Fibroblast of lung (primary cell): ENCODE results near the gene CCNB1. TPM values are rescaled to one million over a fixed set of nuclear protein-coding genes. Genes with fewer than 3 reads are reported as not detected.

ENCODE experiments used
- DNase-seq, 2 donors: peaks; one replicate each; pipeline versions ENCODE4 v3.0.0 to v3.0.0-alpha.2; 2010; ENCODE audit warnings: low read depth in 2 of 2
- H2AFZ ChIP-seq: 2 replicates; pipeline ENCODE4 v1.5.1; 2012; ENCODE audit warnings: low read length, control low read depth, inconsistent platforms
- H3K27ac ChIP-seq: 2 replicates; pipeline ENCODE4 v1.5.1; 2011; ENCODE audit warnings: low read length, control low read depth; ENCODE audit not compliant: insufficient read depth
- H3K27me3 ChIP-seq: 2 replicates; pipeline ENCODE4 v1.5.1; 2011; ENCODE audit warnings: mild to moderate bottlenecking, low read length; ENCODE audit not compliant: control insufficient read depth, insufficient read depth
- H3K36me3 ChIP-seq: 2 replicates; pipeline ENCODE4 v1.5.1; 2011; ENCODE audit warnings: low read length; ENCODE audit not compliant: control insufficient read depth, insufficient read depth
- H3K4me1 ChIP-seq: 2 replicates; pipeline ENCODE4 v1.5.1; 2011; ENCODE audit warnings: low read length; ENCODE audit not compliant: control insufficient read depth, insufficient read depth; ENCODE audit errors: extremely low read depth
- H3K4me2 ChIP-seq: 2 replicates; pipeline ENCODE4 v1.5.1; 2011; ENCODE audit warnings: low read length, control low read depth; ENCODE audit not compliant: insufficient read depth; ENCODE audit errors: extremely low read depth
- H3K4me3 ChIP-seq, 4 experiments: fragments of 200-600 bp in 1 of 4; sonication (generic) in 1 of 4; replicated peaks in 1 of 4; 2 replicates each; pipeline ENCODE4 v1.5.1; 2011 to 2016; ENCODE audit warnings: low read length in 4 of 4, low read depth in 3 of 4, mild to moderate bottlenecking in 3 of 4, control low read depth in 2 of 4, inconsistent platforms in 1 of 4, mixed read lengths in 1 of 4; ENCODE audit not compliant: insufficient read depth in 1 of 4; ENCODE audit errors: control extremely low read depth in 1 of 4
- H3K79me2 ChIP-seq: 2 replicates; pipeline ENCODE4 v1.5.1; 2012; ENCODE audit warnings: mild to moderate bottlenecking, low read length, inconsistent platforms; ENCODE audit not compliant: control insufficient read depth, insufficient read depth
- H3K9ac ChIP-seq: 2 replicates; pipeline ENCODE4 v1.5.1; 2011; ENCODE audit warnings: mild to moderate bottlenecking, low read length, control low read depth; ENCODE audit not compliant: insufficient read depth
- H3K9me3 ChIP-seq: 2 replicates; pipeline ENCODE4 v1.5.1; 2012; ENCODE audit warnings: low read depth, low read length; ENCODE audit not compliant: control insufficient read depth, insufficient read depth
- H4K20me1 ChIP-seq: 2 replicates; pipeline ENCODE4 v1.5.1; 2011; ENCODE audit warnings: low read length; ENCODE audit not compliant: control insufficient read depth, insufficient read depth; ENCODE audit errors: extremely low read depth
- EZH2 ChIP-seq: IDR thresholded peaks from 2 replicates; pipeline ENCODE4 v1.5.1; 2012; ENCODE audit warnings: low read length, control low read depth, mild to moderate bottlenecking; ENCODE audit errors: missing control alignments
- polyA plus RNA-seq, 2 donors: library from polyadenylated mRNA; depleted of rRNA in 1 of 2; stranded (reverse) in 1 of 2; unstranded in 1 of 2; fragments of >200 nt; gene quantifications; 2 replicates each; pipeline ENCODE4 v1.2.1, GENCODE V29; 2011 to 2012; ENCODE audit warnings: missing spikeins in 1 of 2
- total RNA-seq: library from RNA; depleted of rRNA; stranded (reverse); fragments of >200 nt; gene quantifications from 2 replicates; pipeline ENCODE4 v1.2.1, GENCODE V29; 2014
- TF ChIP-seq, protein P1 (sequence below), 2 donors: IDR thresholded peaks in 1 of 2; conservative IDR thresholded peaks in 1 of 2; 1 replicate in 1 of 2; 2 replicates in 1 of 2; pipeline ENCODE4 v1.5.1; 2011 to 2012; ENCODE audit warnings: low read length in 2 of 2, control low read depth in 1 of 2, inconsistent platforms in 1 of 2, low read depth in 1 of 2, mild to moderate bottlenecking in 1 of 2

CCNB1 gene
- total and polyA plus RNA-seq, 2 donors (not counting 1 experiment from before 2014, with no cell fraction given), result 46.8 to 74.3 TPM

DNA sequence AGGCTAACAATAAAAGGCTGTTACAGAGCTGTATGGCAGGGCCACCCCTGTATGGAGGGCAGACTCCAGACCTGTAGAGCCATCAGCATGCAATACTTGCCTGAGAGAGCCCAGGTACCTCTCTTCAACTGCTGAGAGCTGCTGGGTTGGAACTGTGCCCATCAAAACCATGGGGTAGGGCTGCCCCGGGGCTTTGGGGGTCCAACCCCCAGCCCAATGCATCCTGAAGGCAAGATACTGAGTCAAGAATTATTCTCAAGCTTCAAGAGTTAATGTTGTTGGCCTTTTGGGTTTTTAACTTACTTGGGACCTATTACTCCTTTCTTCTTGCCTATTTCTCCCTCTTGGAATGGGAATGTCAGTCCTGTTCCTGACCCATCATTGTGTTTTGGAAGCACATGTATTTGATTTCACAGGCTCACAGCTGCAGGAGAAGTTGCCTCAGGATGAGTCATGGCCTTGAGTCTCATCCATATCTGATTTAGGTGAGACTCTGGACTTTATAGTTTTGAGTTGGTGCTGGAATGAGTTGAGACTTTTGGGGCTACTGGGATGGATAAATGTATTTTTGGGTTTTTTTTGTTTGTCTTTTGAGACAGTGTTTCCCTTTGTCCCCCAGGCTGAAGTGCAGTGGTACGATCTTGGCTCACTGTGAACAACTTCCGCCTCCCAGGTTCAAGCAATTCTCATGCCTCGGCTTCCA is 46.7 kb downstream of the CCNB1 start:
- Histone ChIP-seq H3K4me1 (peaks cover 8% of the 10 kb centered on the region), H3K4me2 (no peak overlapping the region), H3K27me3 (no peaks in the 10 kb centered on the region), H3K4me3 (no peak overlapping the region), H3K27ac (no peak overlapping the region), H2AFZ (no peak overlapping the region), H3K9ac (no peak overlapping the region), H3K36me3 (no peaks in the 10 kb centered on the region), H3K79me2 (peaks cover 6% of the 10 kb centered on the region), H3K9me3 (no peaks in the 10 kb centered on the region), H4K20me1 (no peaks in the 10 kb centered on the region)
- peak; percentile 34 to 62 for DNase-seq
- TF ChIP-seq, protein P1, sequence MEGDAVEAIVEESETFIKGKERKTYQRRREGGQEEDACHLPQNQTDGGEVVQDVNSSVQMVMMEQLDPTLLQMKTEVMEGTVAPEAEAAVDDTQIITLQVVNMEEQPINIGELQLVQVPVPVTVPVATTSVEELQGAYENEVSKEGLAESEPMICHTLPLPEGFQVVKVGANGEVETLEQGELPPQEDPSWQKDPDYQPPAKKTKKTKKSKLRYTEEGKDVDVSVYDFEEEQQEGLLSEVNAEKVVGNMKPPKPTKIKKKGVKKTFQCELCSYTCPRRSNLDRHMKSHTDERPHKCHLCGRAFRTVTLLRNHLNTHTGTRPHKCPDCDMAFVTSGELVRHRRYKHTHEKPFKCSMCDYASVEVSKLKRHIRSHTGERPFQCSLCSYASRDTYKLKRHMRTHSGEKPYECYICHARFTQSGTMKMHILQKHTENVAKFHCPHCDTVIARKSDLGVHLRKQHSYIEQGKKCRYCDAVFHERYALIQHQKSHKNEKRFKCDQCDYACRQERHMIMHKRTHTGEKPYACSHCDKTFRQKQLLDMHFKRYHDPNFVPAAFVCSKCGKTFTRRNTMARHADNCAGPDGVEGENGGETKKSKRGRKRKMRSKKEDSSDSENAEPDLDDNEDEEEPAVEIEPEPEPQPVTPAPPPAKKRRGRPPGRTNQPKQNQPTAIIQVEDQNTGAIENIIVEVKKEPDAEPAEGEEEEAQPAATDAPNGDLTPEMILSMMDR (conservative IDR thresholded peaks at IDR 0.05 in 1 of 2, IDR thresholded peaks at IDR 0.05 in 1 of 2; ENCODE audit: low read depth in 1 of 2, low read length in 2 of 2), result no peak

DNA sequence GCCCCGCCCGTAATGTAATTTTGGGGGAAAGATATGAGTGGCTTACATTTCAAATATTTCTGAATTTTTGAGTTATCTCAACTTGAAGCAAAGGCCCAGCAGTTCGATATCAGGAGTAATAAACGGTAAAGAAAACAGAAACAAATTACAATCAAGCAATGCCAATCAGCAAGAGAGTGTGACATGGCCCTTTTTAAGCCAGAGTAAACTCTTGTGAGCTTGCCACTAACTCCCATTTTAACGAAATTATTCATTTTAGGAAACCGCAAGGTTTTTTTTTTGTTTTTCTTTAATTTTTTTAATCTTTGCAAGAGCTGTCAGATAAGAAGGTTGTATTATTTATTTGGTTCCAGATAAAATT is 50.2 kb downstream of the CCNB1 start:
- Histone ChIP-seq H3K36me3 (no peaks in the 10 kb centered on the region), H3K4me3 (peak overlapping the region; percentile 81 to 100 (median 90)), H3K4me2 (peak overlapping the region; percentile 77), H3K27ac (no peak overlapping the region), H3K79me2 (peaks cover 20% of the 10 kb centered on the region), H2AFZ (no peak overlapping the region), H3K4me1 (peaks cover 8% of the 10 kb centered on the region), H4K20me1 (no peaks in the 10 kb centered on the region), H3K9ac (no peak overlapping the region), H3K9me3 (no peaks in the 10 kb centered on the region), H3K27me3 (no peaks in the 10 kb centered on the region)
- TF ChIP-seq, protein P1 (conservative IDR thresholded peaks at IDR 0.05 in 1 of 2, IDR thresholded peaks at IDR 0.05 in 1 of 2; ENCODE audit: low read depth in 1 of 2, low read length in 2 of 2), result no peak
- no peak for TF ChIP-seq EZH2
- no peak for DNase-seq

DNA sequence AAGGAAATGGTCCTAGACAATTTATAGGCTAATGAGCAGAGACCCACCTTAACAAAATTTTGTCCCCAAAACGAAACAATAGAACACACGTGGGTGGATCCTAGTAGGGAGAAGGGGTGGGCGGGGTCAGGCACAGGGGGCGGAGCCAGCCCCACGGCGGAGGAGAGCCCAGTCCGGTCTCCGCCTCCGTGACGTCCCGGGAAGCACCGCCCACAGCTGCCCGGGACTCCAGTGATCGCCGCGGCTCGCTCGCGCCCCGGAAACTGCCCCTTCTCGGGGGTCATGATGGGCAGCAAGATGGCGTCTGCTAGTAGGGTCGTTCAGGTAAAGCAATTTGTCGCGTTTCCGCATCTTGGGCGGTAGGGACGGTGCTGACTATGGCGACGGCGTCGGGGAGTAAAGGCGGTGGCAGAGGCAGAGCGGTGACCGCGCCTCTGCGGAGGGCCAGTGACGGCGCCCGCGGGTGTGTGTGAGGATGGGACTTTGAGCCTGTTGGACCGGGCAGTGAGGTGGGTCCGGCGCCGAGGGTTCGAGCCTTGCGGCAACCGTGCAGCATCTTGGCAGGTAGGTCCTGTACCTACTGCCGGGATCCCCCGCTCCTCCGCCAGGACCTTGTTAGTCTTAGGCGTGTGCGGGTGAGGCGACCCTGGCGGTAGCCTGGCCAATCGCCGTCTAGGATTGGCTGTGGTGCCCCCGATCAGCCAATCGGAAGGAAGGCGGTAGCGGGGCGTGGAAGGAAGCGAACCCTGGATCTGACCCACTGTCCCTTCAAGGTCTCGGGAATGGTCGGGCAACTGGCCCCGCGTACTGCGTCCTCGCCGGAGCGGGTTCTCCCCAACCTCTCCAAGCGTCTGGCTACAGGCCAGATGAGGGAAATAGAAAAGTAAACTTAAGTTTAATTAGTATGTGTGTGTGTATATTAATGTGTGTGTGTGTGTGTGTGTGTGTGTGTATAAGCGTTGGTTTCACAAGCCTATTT is 50.9 kb downstream of the CCNB1 start:
- H3K4me1 ChIP-seq, result peaks cover 8% of the 10 kb centered on the region
- peak overlapping the region; percentile 77 for H3K4me2 ChIP-seq
- peaks cover 22% of the 10 kb centered on the region for H3K79me2 ChIP-seq
- H3K36me3 ChIP-seq, result no peaks in the 10 kb centered on the region
- H3K27me3 ChIP-seq, result no peaks in the 10 kb centered on the region
- H3K27ac ChIP-seq, result peak overlapping the region; percentile 85
- H3K9ac ChIP-seq, result peak overlapping the region; percentile 83
- no peaks in the 10 kb centered on the region for H4K20me1 ChIP-seq
- peak; percentile 89 to 91 for DNase-seq
- H3K9me3 ChIP-seq, result no peaks in the 10 kb centered on the region
- peak overlapping the region; percentile 81 to 100 (median 90) for H3K4me3 ChIP-seq
- H2AFZ ChIP-seq, result peak overlapping the region; percentile 99
- TF ChIP-seq EZH2, result no peak
- TF ChIP-seq, protein P1 (conservative IDR thresholded peaks at IDR 0.05 in 1 of 2, IDR thresholded peaks at IDR 0.05 in 1 of 2; ENCODE audit: low read depth in 1 of 2, low read length in 2 of 2), result peak; percentile 5 to 20
